Measurements from ENCODE around the gene RHCG.

Gene RHCG

DNA sequence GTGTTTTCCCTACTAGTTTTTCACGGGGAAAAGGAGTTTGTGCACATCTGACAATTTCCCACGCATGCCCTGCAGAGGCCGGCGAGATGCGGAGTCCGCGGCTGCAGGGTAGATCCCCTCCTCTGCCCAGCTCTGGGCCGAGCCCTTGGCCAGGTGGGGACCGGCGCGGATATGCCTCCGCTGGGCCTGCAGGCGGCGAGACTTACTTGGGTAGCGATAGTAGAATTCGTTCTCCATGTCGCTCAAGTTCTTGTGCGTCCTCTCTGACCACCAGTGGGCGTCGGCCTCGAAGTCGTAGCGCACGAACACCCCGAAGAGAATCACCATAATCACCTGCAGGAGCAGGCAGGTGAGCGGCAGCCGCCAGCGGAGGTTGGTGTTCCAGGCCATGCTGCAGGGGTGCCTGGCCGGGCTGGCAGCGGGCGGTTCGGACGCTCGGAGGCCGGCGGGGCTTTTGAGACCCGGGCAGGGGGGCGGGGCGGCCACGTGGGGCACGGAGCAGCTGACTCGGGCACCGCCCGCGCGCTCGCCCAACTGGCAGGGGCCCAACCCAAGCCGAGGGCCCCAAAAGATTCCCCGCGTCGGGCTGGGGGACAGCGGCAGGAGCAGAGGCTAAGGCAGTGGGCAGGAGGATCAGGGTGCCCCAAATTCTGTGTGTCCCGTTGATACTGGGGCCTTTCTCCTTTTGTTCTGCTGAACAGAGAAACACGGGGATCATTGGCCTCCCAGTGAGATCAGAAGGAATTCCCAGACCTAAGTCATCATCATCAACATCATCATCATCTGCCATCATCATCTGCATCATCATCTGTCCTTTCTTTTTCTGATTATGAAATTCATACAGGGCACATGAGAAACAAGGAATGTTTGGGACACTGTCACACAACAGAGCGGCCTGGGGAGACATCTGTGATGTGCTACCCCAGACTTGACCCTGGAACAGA, at the start of gene RHCG:
Gene RHCG, minus strand, starts transcription at position 429 of the 944 bp plus-strand sequence. Its CDS starts 39 bp downstream, at position 390.
- no peak for DNase-seq (ENCODE audit: low read depth)

GRCh38 chr15:89543389-89543788, 47.0 kb upstream of the RHCG start:
- no peak for DNase-seq (ENCODE audit: low read depth)

DNA sequence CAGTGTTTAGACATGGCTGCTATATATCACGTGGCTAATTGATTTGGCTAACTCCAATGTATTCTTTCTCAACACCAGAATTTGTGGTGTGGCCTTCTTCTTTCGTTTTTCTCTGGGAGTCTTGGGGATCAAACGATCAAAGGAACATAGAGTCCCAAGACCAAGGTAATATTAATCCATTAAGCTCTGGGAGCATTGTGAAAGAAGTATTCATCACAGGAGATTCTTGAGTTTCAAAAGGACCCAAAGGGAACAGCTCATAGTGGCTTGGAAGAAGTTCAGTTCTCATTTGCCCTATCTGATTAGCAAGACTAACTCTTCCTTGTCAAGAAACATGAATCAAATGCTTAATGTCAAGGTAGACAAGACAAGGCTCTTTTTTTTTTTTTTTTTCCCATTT, 46.0 kb upstream of the RHCG start:
- no peak for DNase-seq (ENCODE audit: low read depth)

DNA sequence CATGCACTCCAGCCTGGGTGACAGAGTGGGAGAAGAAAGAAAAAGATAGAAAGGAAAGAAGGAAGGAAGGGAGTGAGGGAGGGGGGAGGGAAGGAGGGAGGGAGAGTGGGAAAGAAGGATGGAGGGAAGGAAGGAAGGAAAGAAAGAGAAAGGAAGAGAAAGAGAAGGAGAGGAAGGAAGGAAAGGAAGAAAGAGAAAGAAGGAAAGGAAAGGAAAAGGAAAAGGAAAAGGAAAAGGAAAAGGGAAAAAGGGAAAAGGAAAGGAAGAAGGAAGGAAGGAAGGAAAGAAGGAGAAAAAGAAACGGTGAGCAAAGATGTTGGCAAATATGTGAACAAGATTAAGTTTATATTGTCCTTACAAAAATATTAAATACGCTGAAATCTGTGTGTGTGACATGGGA, 42.6 kb upstream of the RHCG start:
- no peak for DNase-seq (ENCODE audit: low read depth)

GRCh38 chr15:89533861-89534544, 37.6 kb upstream of the RHCG start:
- DNase-seq (ENCODE audit: low read depth): no peak

- no peak for DNase-seq (ENCODE audit: low read depth)
Measured at GRCh38 chr15:89531796-89532537, 35.6 kb upstream of the RHCG start.

DNA sequence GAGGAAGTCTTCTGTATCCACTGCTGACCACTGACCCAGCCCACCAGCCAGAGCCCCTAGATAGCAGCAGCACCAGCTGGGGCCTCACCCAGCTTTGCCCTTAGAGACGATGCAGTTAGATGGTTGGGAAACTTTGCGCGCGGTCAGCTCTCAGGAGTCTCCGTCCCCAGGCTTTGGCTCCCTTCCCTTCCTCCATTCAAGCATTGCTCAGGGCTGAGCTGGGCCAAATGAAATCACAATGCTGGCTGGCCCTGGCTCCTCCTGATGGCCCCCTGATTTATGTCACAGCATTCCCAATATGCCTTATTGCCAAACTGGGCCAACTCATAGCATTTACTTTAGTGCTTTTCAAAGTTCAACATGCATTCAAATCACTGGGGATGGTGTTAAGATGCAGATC, 34.6 kb upstream of the RHCG start:
- DNase-seq (ENCODE audit: low read depth): no peak

DNA sequence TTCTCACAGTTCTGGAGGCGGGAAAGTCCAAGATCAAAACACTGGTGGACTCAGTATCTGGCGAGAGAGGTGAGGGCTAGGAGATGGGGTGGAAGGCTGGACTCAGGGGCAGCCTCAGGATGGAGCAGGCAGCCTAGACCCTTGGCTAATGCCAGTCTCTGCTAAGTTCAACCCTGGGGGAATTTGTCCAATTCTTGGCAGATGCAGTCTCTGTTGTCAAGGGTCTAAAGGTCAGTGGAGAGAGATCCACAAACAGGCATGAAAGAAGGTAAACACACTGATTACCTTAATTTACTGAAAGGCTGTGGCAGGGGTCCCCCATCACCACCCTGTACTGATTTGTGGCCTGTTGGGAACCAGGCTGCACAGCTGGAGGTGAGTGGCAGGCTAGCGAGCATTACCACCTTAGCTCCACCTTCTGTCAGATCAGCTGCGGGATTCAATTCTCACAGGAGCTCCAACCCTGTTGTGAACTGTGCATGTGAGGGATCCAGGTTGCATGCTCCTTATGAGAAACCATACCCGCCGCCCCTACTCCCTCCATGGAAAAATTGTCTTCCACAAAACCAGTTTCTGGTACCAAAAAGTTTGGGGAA, 32.5 kb upstream of the RHCG start:
- DNase-seq (ENCODE audit: low read depth): no peak

DNA sequence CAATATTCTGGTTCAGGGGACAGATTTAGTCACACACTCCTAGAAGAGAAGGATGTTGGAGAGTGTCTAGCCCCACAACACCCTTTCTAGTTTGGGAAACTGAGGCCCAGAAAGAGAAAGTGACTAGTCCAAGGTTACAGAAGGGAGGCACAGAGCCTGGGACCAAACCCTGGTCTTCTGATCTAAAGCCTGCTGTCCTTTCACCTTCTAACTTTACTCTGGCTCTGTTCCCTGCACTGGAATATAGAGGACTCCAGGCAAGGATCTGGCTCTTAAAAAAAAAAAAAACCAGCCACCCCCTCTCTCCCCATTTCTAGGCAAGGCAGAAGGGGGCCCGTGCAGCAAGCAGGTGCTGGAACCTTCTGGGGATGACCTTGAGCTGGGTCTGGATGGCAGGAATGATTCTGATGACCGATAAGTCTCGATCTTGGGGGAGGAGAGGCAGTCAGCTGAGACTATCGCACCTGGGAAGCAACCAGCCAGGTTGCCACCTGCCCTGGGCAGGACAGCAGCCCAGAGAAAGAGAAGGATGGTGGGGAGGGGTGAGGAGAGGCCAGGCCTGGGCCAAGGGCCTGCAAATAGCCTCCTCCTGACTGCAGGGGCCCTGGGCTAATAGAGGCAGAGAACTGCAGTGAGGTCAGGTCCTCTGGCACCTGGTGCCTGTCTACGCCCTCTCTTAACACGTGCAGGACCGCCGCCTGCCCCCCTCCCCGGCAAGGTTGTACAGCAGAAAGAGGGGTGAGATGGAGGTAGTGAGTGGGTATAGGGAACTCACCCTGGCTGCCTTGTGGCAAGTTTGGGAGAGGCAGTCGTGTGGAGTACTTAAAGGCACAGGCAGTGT, 30.4 kb upstream of the RHCG start:
- no peak for DNase-seq (ENCODE audit: low read depth)

DNA sequence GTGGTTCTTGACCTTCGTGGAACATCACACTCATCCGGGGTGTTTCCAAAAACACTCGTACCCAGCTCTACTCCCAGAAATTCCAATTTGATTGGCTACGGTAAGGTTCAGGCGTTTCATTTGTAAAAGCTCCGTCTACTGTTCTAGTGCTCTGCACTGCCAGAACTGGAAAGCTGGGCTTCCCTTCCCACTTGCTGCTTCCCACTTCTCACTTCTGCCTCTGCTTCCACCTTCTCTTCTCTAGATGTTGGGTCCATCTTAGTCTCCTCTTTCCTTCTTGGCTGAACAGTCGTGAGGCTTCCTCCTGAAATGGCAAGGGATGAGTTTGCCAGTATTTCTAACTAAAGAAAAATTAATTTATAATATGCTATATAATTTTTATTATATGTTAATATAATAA, 29.8 kb upstream of the RHCG start:
- DNase-seq (ENCODE audit: low read depth): no peak

DNA sequence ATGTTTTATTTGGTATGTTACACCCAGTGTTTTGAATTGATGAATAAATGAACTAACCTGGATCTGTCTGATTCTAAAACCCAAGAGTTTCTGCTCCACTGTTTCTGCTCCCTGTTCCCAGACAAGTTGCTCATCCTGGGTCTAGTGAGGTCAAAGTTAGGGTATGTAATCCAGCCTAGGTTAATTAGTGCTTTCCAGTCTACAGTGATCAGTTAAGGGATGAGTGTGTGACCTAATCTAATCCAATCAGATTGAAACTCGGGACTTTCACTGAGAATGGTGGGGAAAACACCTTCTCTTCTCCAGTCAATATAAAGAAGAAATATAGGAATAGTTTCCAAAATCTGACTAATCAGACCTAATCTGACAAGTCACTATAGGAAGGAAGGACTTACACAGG, 27.8 kb upstream of the RHCG start:
- DNase-seq (ENCODE audit: low read depth): no peak

DNA sequence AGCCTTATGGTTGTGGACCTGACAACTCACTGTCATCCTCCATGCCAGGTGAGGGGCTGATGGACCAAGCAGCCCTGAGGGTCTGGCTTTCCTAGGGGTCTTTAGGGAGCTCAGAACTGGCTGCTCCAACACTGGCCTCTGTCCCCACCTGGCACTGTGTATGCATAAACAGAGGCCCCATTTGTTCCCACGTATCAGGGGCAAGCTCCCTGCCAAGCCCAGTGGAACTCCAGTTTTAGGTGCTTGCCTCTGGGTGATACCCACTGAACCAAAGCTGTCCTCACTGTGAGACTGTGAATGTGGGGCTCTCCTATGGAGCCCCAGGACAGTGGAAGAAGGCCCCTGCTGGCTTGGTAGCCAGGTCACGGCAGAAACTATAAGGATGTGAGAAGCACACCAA, 26.7 kb upstream of the RHCG start:
- DNase-seq (ENCODE audit: low read depth): no peak

GRCh38 chr15:89521605-89522004, 25.2 kb upstream of the RHCG start:
- no peak for DNase-seq (ENCODE audit: low read depth)

DNA sequence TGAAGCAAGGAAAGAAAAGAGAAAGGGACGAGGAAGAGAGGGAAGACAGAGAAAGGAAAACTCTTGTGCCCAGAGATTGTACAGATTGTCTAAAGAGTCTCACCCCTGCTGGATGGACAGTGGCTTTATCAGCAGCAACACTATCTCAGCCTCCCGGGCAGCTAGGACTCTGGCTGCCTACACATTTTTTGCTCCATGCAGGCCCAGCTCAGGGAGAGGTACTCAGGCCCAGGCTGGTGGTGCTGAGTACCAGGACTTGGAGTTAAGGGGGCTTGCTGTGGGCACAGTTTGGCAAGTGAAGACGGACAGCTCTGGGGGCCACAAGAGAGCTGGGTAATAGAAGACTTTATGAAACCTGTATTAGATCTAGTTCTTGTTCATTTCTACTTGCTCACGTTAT, 19.1 kb upstream of the RHCG start:
- DNase-seq (ENCODE audit: low read depth): no peak

DNA sequence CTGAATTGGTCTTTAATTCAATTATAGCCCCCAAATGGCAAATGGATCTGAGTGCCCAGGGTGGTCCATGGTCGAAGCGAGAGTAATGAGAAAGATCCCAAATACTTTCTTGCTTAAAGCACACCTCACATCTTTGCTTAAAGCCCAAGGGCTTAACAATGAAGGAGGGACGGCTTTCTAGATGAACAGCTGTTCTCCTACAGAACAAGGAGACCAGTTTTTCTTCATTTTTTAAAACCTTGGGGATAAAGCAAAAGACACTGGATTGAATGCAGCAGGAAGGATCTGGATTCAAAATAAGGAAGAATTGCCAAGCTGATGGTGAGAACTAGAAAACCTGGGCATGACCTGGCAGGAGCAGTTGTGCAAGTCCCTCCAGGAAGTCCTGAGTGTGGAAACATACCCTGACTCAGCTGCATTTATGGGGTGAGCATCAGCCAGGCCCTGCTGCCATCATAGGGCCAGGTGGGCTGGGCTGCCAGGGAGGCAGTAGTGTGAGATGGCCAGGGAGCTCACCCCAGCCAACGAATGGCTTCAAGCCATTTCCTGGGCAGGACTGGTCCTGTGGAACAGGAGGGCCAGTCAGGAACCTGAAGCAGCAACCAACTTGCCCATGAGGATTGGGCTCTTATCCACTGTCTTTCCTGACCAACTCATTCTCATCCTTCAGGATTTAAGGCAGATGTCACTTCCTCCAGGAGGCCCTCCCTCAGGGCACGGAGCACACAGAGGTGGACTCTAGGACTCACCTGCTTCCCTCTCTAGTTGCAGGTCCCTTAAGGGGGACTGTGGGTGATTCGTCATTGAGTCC, 18.4 kb upstream of the RHCG start:
- DNase-seq (ENCODE audit: low read depth): no peak

- no peak for DNase-seq (ENCODE audit: low read depth)
Measured at GRCh38 chr15:89514186-89514585, 17.8 kb upstream of the RHCG start.

- no peak for DNase-seq (ENCODE audit: low read depth)
Measured at GRCh38 chr15:89513284-89513683, 16.9 kb upstream of the RHCG start.

- no peak for DNase-seq (ENCODE audit: low read depth)
Measured at GRCh38 chr15:89512631-89513030, 16.2 kb upstream of the RHCG start.

DNA sequence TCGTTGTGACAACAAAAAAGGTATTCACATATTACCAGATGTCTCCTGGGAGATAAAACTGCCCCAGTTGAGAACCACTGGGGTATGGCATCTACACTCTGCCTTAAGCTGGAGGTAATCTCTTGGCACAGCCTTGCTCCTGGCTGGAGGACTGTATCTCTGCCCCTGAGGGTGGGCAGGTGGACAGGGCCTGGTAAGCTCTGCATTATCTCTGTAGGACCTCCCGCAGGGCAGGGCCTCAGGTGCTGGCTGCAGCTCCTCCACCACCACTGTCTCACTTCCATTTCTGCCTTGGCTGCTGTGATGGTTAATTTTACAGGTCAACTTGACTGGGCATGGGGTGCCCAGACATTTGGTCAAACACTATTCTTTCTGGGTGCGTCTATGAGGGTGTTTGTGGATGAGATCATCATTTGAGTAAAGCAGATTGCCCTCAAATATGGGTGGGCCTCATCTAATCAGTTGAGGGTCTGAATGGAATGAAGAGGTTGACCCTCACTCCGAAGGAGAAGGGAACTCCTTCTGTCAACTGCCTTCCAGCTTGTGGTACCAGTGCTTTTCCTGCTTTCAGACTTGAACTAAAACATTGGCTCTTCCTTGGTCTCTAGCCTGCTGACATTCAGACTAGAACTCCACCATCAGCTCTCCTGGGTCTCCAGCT, 9.8 kb upstream of the RHCG start:
- no peak for DNase-seq (ENCODE audit: low read depth)

DNA sequence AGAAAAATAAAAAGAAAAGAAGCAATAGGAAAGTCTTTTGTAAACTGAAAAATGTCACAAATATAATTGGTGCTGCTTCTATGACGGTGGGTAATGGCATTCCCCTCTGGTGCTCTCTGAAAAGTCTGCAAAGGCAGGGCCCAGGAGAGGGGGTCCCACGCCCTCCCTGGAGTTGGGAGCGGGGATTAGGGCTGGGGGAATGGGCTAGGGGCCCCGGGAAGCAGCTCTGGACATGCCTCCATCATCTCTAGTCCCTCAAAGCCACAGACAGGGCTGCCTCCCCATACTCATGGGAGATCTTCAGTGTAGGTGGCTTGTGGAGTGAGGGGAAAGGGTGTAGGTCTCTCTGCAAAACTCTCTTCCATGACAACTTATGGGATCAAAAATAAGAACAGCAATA, 7.8 kb upstream of the RHCG start:
- DNase-seq (ENCODE audit: low read depth): no peak
